HG02678 (cell line): ENCODE results near the gene ITPR1.
"Not testable (repeated sequence)": the region's sequence is repeated elsewhere in the genome, so short reads cannot be mapped to it uniquely, and the experiment has no call there.

Experiments used
- ATAC-seq: cut with Tn5 transposase; IDR thresholded peaks from one replicate; pipeline ENCODE4 v1.9.1; 2021; ENCODE audit warnings: mild to moderate bottlenecking, moderate library complexity; ENCODE audit not compliant: unreplicated experiment

The ITPR1 gene

GRCh38 chr3:4588466-4588865 lies 95.3 kb downstream of the ITPR1 start:
- ATAC-seq, result no peak

- ATAC-seq, result no peak
Measured at GRCh38 chr3:4589475-4590097, 96.4 kb downstream of the ITPR1 start.

GRCh38 chr3:4590849-4591248 lies 97.7 kb downstream of the ITPR1 start:
- not testable (repeated sequence) for ATAC-seq

GRCh38 chr3:4591669-4592068 lies 98.5 kb downstream of the ITPR1 start:
- no peak for ATAC-seq

DNA sequence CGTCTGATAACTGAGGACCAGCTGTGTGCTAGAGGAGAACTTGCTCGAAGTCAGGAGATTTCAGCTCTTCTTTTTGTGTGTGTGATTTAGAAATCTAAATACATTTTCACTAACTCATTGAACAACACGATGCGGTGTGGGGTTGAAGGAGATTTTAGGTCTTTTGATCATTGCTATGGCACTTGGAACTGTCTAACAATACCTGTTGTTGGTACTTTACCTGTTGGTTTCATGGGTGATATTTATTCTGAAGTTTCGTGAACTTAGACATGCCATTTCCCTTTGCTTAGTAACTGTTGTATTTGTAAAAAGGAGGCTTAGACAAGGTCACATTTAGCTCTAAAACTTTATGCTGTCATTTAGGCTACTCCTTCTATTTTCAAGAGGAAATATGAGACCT lies 99.9 kb downstream of the ITPR1 start:
- ATAC-seq, result no peak

DNA sequence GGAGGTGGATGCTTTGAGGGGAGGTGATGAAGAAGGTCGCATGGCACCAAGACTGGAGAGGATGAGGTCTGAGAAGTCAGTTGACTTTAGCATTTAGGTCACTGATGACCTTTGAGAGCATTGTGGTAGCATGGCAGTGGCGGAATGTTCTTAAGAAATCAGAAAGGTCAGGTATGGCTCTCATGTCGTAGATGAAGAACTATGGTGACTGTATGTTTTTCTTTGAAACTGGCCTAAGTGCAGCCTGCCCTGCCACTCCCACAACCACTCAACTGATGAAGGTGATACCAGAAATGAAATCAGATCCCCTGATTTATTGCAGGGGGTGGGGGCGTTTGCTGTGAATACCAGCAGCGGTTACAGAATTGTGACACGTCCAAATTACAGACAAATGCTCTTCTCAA lies 102.6 kb downstream of the ITPR1 start:
- ATAC-seq, result no peak

GRCh38 chr3:4596612-4597011 lies 103.5 kb downstream of the ITPR1 start:
- ATAC-seq, result no peak

DNA sequence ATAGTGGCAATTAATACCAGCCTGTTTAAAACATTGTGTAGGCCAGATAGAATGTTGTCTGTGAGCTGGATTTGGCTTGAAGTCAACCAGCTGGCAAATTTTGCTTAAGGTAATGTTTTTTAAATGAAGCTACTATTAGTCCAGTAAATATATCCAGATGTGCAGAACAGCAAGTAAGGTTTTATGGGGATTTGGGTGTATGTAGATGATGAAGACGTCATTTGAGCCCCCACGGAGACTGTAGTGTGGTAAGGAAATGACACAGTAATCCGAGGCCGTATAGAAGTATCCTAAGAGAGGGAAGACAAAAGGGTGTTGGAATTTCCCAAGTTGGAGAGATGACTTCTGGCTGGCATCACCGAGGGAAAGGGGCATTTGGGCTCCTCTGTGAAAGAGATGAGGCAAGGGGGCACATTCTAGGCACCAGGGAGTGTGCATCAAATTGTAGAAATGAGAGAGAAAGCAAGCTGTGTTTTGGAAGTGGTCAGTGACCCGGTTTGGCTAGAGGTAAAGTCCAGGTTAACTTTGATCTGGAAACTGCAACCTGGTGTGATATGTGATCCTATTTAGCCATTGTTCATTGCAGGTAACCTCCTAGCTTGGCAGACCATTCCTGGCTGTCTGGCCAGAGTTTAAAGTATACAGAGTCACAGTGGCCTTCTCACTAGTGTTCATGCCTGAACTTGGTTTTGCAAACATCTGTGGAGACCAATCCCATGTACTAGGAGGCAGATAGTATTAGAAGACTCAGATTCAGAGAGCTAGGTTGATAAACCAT lies 104.2 kb downstream of the ITPR1 start:
- no peak for ATAC-seq

- not testable (repeated sequence) for ATAC-seq
Measured at GRCh38 chr3:4598232-4598631, 105.1 kb downstream of the ITPR1 start.

DNA sequence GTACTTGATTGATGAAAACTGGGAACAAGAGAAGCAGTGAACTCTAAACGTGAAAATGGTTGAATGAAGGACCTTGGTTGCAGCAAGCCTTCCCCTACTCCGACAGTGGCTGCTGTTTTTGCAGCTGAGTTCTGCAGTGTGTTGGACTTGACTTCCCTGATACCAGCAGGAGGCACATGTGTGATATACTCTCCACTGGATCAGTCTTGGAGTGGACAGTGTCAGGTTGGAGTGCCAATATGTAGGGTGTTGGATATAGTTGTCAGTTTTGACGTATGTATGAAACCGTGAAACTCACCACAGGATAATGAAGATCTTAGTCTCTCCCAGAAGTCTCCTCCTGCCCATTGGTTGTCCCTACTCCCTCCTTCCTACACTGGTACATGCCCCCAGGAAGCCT lies 106.5 kb downstream of the ITPR1 start:
- no peak for ATAC-seq

GRCh38 chr3:4600493-4600892 lies 107.3 kb downstream of the ITPR1 start:
- ATAC-seq, result no peak

- no peak for ATAC-seq
Measured at GRCh38 chr3:4601892-4602291, 108.7 kb downstream of the ITPR1 start.

DNA sequence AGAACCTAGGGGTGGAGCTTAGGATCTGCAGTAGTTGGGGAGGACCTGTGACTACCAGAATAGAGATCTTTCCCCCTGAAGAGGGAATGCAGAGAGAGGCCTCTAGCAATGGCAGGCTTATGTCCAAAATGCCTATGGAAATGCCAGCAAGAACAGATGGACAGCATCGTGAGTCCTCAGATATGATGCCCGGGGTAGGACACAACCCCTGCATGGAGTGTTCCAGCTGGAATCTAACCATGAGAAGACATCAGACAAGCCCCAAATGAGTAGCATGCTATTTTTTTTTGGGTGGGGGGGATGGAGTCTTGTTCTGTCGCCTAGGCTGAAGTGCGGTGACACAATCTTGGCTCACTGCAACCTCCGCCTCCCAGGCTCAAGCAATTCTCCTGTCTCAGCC lies 111.5 kb downstream of the ITPR1 start:
- no peak for ATAC-seq

DNA sequence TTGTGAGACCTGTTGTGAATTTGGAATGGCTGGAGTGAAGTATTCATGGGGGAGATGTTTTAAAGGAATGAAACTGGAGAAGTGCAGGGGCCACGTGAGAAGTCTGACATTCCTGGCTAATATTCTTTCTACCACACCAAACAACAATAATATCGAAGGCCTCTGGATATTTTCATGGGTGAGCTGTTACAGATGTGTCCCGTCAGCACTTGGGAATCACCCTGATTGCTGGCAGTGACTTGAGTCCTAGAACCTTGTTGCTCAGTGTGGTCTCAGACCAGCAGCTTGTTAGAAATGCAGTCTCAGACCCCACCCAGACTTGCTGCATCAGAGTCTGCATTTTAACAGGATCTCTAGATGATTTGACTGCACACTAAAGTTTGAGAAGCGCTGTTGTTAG lies 113.8 kb downstream of the ITPR1 start:
- no peak for ATAC-seq

GRCh38 chr3:4613366-4613765 lies 120.2 kb downstream of the ITPR1 start:
- no peak for ATAC-seq

GRCh38 chr3:4614070-4614469 lies 120.9 kb downstream of the ITPR1 start:
- no peak for ATAC-seq

- ATAC-seq, result no peak
Measured at GRCh38 chr3:4614927-4615326, 121.8 kb downstream of the ITPR1 start.

GRCh38 chr3:4615750-4616149 lies 122.6 kb downstream of the ITPR1 start:
- ATAC-seq, result no peak

DNA sequence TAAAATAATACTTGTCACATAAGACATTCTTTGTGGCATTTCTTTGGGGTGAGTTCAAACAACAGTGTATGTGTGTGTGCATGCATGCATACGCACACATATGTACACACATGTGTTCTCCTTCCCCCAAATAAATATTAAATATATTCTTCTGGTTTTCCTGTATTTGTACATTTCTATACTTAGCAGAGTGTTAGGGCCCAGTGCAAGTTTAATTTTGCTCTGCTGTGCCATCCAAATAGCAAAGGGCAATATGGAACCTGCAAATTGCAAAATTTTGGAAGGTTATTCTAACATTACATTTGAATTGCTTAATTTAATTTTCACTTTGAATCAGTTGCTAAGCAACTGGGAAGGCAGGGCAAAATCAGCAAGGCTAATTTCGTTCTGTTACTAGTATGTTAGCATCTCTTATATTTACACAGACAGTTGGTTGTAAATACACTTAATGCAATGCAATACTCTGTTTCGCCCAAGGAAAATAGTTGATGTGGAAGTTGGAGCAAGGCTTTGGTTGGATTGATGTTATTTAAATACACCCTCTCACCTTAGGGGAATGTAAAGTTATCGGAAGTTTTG lies 130.4 kb downstream of the ITPR1 start:
- no peak for ATAC-seq

GRCh38 chr3:4627651-4628375 lies 134.7 kb downstream of the ITPR1 start:
- no peak for ATAC-seq

- no peak for ATAC-seq
Measured at GRCh38 chr3:4629095-4630007, 136.2 kb downstream of the ITPR1 start.
